B cell (primary cell): ENCODE data around the gene RUFY1. TPM values are rescaled to one million over a fixed set of nuclear protein-coding genes. Genes with fewer than 3 reads are reported as not detected.

Source experiments
- ATAC-seq: fragments of 200-7000 bp; cut with Tn5 transposase; one replicate; pipeline ENCODE4 v1.10.0; 2021; ENCODE audit warnings: low read depth, mild to moderate bottlenecking, moderate number of reproducible peaks, moderate library complexity
- CTCF ChIA-PET: fragments of 350-600 bp; sonication (Branson Sonifier 250); formaldehyde crosslinking; loops from one replicate; lab custom pipeline; 2021; ENCODE audit warnings: antibody characterized with exemption, inconsistent platforms; lab: Charles Lee
- POLR2A ChIA-PET: fragments of 350-600 bp; sonication (Branson Sonifier 250); formaldehyde crosslinking; loops from one replicate; lab custom pipeline; 2021; ENCODE audit warnings: antibody characterized with exemption; lab: Charles Lee
- DNase-seq: peaks from one replicate; pipeline ENCODE4 v3.0.0; 2013
- H2AFZ ChIP-seq: 2 replicates; pipeline ENCODE4 v1.6.1; 2012; ENCODE audit warnings: mild to moderate bottlenecking, low read depth, low read length; ENCODE audit not compliant: insufficient read depth, poor library complexity, severe bottlenecking
- H3K27ac ChIP-seq, 2 donors: 1 replicate in 1 of 2; 2 replicates in 1 of 2; pipeline ENCODE4 v1.5.1; 2012 to 2013; ENCODE audit warnings: low read length in 2 of 2, mild to moderate bottlenecking in 2 of 2, moderate library complexity in 1 of 2
- H3K27me3 ChIP-seq, 4 experiments: fragments of 200-600 bp in 1 of 4; sonication (generic) in 1 of 4; replicated peaks in 1 of 4; 1 replicate in 2 of 4; 2 replicates in 2 of 4; pipeline versions ENCODE4 v1.6.1 to v1.7.0; 2013 to 2016; ENCODE audit warnings: low read length in 3 of 4, mild to moderate bottlenecking in 2 of 4, mixed read lengths in 1 of 4, moderate library complexity in 1 of 4; ENCODE audit not compliant: insufficient read depth in 4 of 4, control insufficient read depth in 3 of 4; ENCODE audit errors: control extremely low read depth in 1 of 4
- H3K36me3 ChIP-seq, 2 experiments: replicated peaks in 1 of 2; 1 replicate in 1 of 2; 2 replicates in 1 of 2; pipeline versions ENCODE4 v1.6.1 to v1.7.1; 2013; ENCODE audit warnings: low read length in 1 of 2; ENCODE audit not compliant: insufficient read depth in 2 of 2, control insufficient read depth in 1 of 2; ENCODE audit errors: control extremely low read depth in 1 of 2, extremely low read depth in 1 of 2
- H3K4me1 ChIP-seq, 2 donors: fragments of 200-600 bp in 1 of 2; sonication (generic) in 1 of 2; 1 replicate in 1 of 2; 2 replicates in 1 of 2; pipeline versions ENCODE4 v1.5.1 to v1.6.1; 2013 to 2017; ENCODE audit warnings: low read length in 2 of 2; ENCODE audit not compliant: control insufficient read depth in 2 of 2, insufficient read depth in 2 of 2
- H3K4me2 ChIP-seq: replicated peaks from 2 replicates; pipeline ENCODE3; 2012; ENCODE audit warnings: mild to moderate bottlenecking, low read depth, low read length; ENCODE audit not compliant: poor library complexity, severe bottlenecking
- H3K4me3 ChIP-seq, 5 experiments: fragments of 200-600 bp in 1 of 5; sonication (generic) in 1 of 5; 1 replicate in 3 of 5; 2 replicates in 2 of 5; pipeline versions ENCODE4 v1.5.1 to v1.7.0; 2011 to 2016; ENCODE audit warnings: low read length in 4 of 5, mild to moderate bottlenecking in 4 of 5, low read depth in 2 of 5, control low read depth in 1 of 5, moderate library complexity in 1 of 5; ENCODE audit not compliant: insufficient read depth in 1 of 5; ENCODE audit errors: control extremely low read depth in 1 of 5, extremely low read depth in 1 of 5
- H3K79me2 ChIP-seq: fragments of 200-600 bp; sonication (generic); one replicate; pipeline ENCODE4 v1.6.0; 2016; ENCODE audit warnings: low read length; ENCODE audit not compliant: control insufficient read depth, insufficient read depth
- H3K9ac ChIP-seq: fragments of 200-600 bp; sonication (generic); 2 replicates; pipeline ENCODE4 v1.6.1; 2017; ENCODE audit warnings: mild to moderate bottlenecking, low read length, moderate library complexity
- H3K9me3 ChIP-seq, 3 donors: one replicate each; pipeline versions ENCODE4 v1.6.1 to v1.7.1; 2013; ENCODE audit warnings: low read length in 2 of 3; ENCODE audit not compliant: control insufficient read depth in 2 of 3, insufficient read depth in 1 of 3; ENCODE audit errors: control extremely low read depth in 1 of 3
- H4K20me1 ChIP-seq: 2 replicates; pipeline ENCODE4 v1.6.0; 2012; ENCODE audit warnings: mild to moderate bottlenecking, low read length; ENCODE audit not compliant: insufficient read depth, control insufficient read depth, poor library complexity, severe bottlenecking
- H3K27ac Mint-ChIP-seq: one replicate; pipeline ENCODE4 v1.8.0; 2021; ENCODE audit warnings: mixed read lengths
- H3K27me3 Mint-ChIP-seq: one replicate; pipeline ENCODE4 v1.8.0; 2021; ENCODE audit warnings: mixed read lengths
- H3K4me1 Mint-ChIP-seq: one replicate; pipeline ENCODE4 v1.8.0; 2021; ENCODE audit warnings: mixed read lengths
- H3K4me3 Mint-ChIP-seq: one replicate; pipeline ENCODE4 v1.8.0; 2021; ENCODE audit warnings: mixed read lengths
- H3K9me3 Mint-ChIP-seq: one replicate; pipeline ENCODE4 v1.8.0; 2022; ENCODE audit warnings: mixed read lengths; ENCODE audit not compliant: insufficient read depth
- CTCF ChIP-seq: fragments of 200-600 bp; IDR thresholded peaks from one replicate; pipeline ENCODE4 v1.8.0; 2022; ENCODE audit warnings: antibody characterized with exemption, mild to moderate bottlenecking
- EZH2 ChIP-seq: IDR thresholded peaks from 2 replicates; pipeline ENCODE4 v1.6.1; 2012; ENCODE audit warnings: borderline replicate concordance, low read depth, mild to moderate bottlenecking, moderate library complexity, low read length; ENCODE audit not compliant: insufficient read depth, poor library complexity, severe bottlenecking
- WGBS: methylation state at CpG from one replicate; pipeline ENCODE4 v1.1.5; 2013; ENCODE audit warnings: missing lambda C conversion rate; ENCODE audit not compliant: insufficient coverage; 5-methylcytosine and 5-hydroxymethylcytosine counted together
- intact Hi-C: fragments of 100-400 bp; cut with micrococcal nuclease; formaldehyde crosslinking; loops from one replicate; pipeline ENCODE4 v1.10.0; 2022
- polyA plus RNA-seq: library from polyadenylated mRNA; depleted of rRNA; stranded (reverse); fragments of >200 nt; gene quantifications from 2 replicates; pipeline ENCODE4 v1.2.3, GENCODE V29; 2012
- total RNA-seq, 2 donors: library from RNA; stranded (reverse); fragments of 120-200 nt in 1 of 2; gene quantifications; 1 replicate in 1 of 2; 2 replicates in 1 of 2; pipeline versions ENCODE4 v1.2.3 to v1.2.4, GENCODE V29; 2013 to 2022

The RUFY1 gene
- total and polyA plus RNA-seq, 2 donors (not counting 1 experiment from before 2014, with no cell fraction given) = 38.5 to 99.8 TPM

- H3K9me3 Mint-ChIP-seq = no peaks in the 10 kb centered on the region
- no peaks in the 10 kb centered on the region for H3K9me3 ChIP-seq
- peak overlapping the region; percentile 67 to 86 for H3K27ac ChIP-seq
- TF ChIP-seq CTCF = no peak
- no peak for TF ChIP-seq EZH2
- ATAC-seq = peak; percentile 50
- DNase-seq = peak; percentile 43
- WGBS = no CpG with 5 or more reads among the region's 12 CpGs
- H3K27ac Mint-ChIP-seq = peak overlapping the region; percentile 59
- H3K27me3 ChIP-seq = no peaks in the 10 kb centered on the region
- peak overlapping the region; percentile 75 for H3K4me3 Mint-ChIP-seq
- peaks cover 0 to 5% of the 10 kb centered on the region in 2 experiments for H3K36me3 ChIP-seq
- H3K4me1 ChIP-seq = peaks cover 24 to 31% of the 10 kb centered on the region in 2 donors
- H3K27me3 Mint-ChIP-seq = no peaks in the 10 kb centered on the region
- intact Hi-C loops = loop anchor here (1.0 to 5.0 kb wide), 3 partner anchors 10 to 88 kb away; partner anchors contain the start of gene HNRNPH1
- H3K4me1 Mint-ChIP-seq = peaks cover 38% of the 10 kb centered on the region
- peak overlapping the region; percentile 72 for H2AFZ ChIP-seq
- POLR2A ChIA-PET = interaction anchor here (0.6 to 2.3 kb wide), 5 partner anchors 11 to 285 kb away, joined by 3 to 8 read pairs (median 3); partner anchors contain the start of genes HNRNPH1 and RUFY1
- peak overlapping the region; percentile 76 for H3K4me2 ChIP-seq
- CTCF ChIA-PET = interaction anchor here (1.0 to 2.3 kb wide), 2 partner anchors 10 to 12 kb away, joined by 3 to 7 read pairs; no protein-coding TSS in a partner anchor
- H4K20me1 ChIP-seq = no peaks in the 10 kb centered on the region
- H3K9ac ChIP-seq = peak overlapping the region; percentile 64
- H3K4me3 ChIP-seq = peak overlapping the region in 4 of 5 experiments; percentile 32 to 70 (median 56)
- H3K79me2 ChIP-seq = peaks cover 10% of the 10 kb centered on the region
Observed at GRCh38 chr5:179534431-179534830, 15.9 kb upstream of the RUFY1 start.

- Histone ChIP-seq H2AFZ (no peak overlapping the region), H3K9me3 (no peaks in the 10 kb centered on the region), H3K27ac (no peak overlapping the region), H3K4me2 (no peak overlapping the region), H3K27me3 (no peaks in the 10 kb centered on the region), H3K9ac (no peak overlapping the region), H3K36me3 (peaks cover 0 to 5% of the 10 kb centered on the region in 2 experiments), H3K4me3 (no peak overlapping the region), H4K20me1 (no peaks in the 10 kb centered on the region), H3K4me1 (peaks cover 22 to 24% of the 10 kb centered on the region in 2 donors), H3K79me2 (peaks cover 10% of the 10 kb centered on the region)
- no CpG with 5 or more reads among the region's 6 CpGs for WGBS
- TF ChIP-seq CTCF (no peak), EZH2 (no peak)
- no peak overlapping the region for H3K27ac Mint-ChIP-seq
- no peaks in the 10 kb centered on the region for H3K9me3 Mint-ChIP-seq
- no peak for ATAC-seq
- DNase-seq = no peak
- POLR2A ChIA-PET = no interaction called here
- H3K4me1 Mint-ChIP-seq = peaks cover 23% of the 10 kb centered on the region
- CTCF ChIA-PET = interaction anchor here (1.6 kb wide), 1 partner anchor 8 kb away, joined by 5 read pairs; no protein-coding TSS in a partner anchor
- intact Hi-C loops = no loop called here
- no peaks in the 10 kb centered on the region for H3K27me3 Mint-ChIP-seq
- H3K4me3 Mint-ChIP-seq = no peak overlapping the region
Observed at GRCh38 chr5:179536676-179537075, 13.7 kb upstream of the RUFY1 start.
